Stimulated activated CD8-positive, alpha-beta memory T cell treated with anti-CD3 and anti-CD28 coated beads, Interleukin-4, amount 100 ng/mL, for 1 hour (primary cell): ENCODE data around the gene MCM8.
"Not testable (repeated sequence)": the region's sequence is repeated elsewhere in the genome, so short reads cannot be mapped to it uniquely, and the experiment has no call there.

Experiments
- DNase-seq, 2 donors: peaks; one replicate each; pipeline ENCODE4 v3.0.0-alpha.2; 2020; ENCODE audit warnings: low read depth in 2 of 2, low spot score in 1 of 2

Gene MCM8

DNA sequence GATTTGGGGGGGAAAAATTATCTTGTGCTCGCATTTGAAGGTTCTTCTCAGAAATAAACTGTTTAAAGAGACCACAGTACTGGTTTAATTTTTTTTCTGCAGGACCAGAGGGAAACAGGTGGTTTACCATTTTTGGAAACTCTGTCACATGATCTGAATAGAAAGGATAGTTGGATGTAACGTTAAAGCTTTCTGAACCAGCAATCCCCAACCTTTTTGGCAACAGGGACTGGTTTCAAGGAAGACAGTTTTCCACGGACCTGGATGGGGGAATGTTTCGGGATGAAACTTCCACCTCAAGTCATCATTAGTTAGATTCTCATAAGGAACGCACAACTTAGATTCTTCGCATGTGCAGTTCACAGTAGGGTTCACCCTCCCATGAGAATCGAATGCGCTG lies 50.4 kb downstream of the MCM8 start:
- no peak for DNase-seq

DNA sequence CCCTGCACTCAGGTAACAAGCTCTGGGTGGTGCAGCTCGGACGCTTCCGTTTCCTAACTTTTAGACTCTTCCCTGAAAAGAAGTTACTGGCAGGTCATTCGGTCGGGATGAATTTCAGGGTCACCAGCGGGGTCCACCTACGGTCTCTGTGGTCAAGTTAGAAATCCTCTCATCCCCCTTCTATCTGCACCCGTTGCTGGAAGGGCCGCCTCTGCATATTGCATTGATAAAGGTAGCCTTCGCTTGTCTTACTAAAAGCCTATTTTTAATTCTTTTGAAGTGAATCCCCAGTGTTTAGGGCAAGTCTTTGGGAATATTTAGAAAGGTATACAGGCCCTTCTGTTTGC lies 56.1 kb downstream of the MCM8 start:
- no peak for DNase-seq

DNA sequence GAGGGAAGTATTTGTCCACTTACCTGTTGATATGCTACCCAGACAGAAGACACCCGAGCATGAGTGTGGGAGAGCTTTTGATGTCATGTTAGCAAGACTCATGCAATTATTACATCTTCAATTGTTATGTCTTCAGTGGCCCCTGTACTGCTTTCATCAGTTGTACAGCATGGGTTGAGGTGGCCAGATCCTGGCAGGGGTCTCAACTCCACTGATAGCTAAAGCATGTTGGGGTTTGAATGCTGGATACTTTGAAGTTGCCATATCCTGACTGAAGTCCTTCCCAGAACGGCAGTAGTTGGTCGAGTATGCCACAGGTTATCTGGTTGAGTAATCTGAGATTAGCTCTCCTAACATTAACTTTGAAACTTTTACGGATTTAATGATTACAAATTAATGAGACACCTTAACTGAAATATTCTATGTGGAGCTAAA lies 56.7 kb downstream of the MCM8 start:
- no peak for DNase-seq

GRCh38 chr20:6007529-6008103 lies 57.2 kb downstream of the MCM8 start:
- DNase-seq, result no peak

DNA sequence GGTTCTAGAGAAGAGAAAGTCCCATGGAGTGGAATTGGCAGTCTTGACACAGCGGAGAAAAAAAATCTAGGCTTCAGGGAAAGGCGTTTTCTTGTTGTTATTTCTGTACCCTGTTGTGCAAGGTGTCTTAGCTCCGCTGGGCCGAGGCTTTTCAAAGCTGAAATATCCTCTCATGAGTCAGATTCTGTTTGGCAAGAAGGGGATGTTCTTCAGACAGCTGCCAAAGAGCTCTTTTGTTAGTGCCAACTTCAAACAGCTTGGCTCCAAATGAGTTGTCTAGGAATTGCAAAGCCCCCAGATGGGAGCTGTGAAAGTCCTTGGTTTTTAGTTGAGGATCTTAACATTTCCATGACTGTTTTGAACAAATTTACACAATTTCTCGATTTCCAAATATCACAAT lies 57.8 kb downstream of the MCM8 start:
- no peak for DNase-seq

DNA sequence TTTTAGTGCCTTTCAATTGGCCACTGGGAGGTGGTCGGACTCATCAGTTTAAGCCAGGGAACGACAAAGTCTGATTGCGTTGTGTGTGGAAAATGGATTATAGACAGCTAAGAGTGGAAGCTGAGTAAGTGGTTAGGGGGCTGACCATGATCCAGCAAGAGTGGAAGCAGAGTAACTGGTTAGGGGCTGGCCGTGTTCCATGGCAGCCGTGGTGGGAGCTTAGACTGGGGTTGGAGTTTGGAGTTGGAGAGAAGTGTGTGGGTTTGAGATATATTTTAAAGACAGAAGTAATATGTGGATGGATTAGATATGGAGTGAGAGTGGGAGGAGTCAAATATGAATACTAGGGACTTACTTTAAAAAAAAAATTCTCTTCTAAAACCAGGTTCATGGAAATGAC lies 61.7 kb downstream of the MCM8 start:
- no peak for DNase-seq

- DNase-seq, result no peak
These were observed 63.6 kb downstream of the MCM8 start for GRCh38 chr20:6014017-6014416.

- no peak for DNase-seq
These were observed 64.5 kb downstream of the MCM8 start for GRCh38 chr20:6014957-6015356.

- DNase-seq, result no peak
These were observed 67.0 kb downstream of the MCM8 start for GRCh38 chr20:6017467-6017866.

DNA sequence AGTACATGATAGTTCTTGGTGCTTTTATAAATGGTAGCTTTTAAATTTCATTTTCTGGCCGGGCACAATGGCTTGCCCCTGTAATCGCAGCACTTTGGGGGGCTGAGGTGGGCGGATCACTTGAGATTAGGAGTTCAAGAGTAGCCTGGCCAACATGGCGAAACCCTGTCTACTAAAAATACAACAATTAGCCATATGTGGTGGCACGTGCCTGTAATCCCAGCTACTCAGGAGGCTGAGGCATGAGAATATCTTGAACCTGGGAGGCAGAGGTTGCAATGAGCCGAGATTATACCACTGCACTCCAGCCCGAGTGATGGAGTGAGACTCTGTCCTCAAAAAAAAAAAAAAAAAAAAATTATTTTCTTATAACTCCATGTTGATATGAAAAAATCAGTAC lies 67.4 kb downstream of the MCM8 start:
- no peak for DNase-seq

GRCh38 chr20:6024768-6025167 lies 74.3 kb downstream of the MCM8 start:
- no peak for DNase-seq

GRCh38 chr20:6026051-6026450 lies 75.6 kb downstream of the MCM8 start:
- no peak for DNase-seq

DNA sequence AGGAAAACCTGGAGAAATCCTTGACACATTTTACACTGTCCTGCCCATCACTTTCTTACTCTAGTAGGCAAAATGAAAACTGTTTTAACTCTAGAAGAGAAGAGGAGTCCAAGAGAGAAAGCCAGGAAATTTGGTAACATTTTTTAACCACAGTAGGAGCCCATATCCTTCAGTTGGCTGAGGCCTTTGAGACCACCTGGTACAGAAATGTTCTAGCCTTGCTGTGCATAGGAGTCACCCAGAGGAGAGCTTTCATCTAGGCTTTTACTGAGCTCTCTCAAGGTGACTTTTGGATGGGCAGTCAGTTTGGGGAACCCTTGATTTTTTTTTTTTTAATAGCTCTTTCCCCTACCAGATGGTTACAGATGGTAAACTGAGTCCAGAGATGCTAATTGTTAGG lies 78.4 kb downstream of the MCM8 start:
- DNase-seq, result no peak

GRCh38 chr20:6029538-6029937 lies 79.1 kb downstream of the MCM8 start:
- DNase-seq, result no peak

- no peak for DNase-seq
These were observed 80.1 kb downstream of the MCM8 start for GRCh38 chr20:6030453-6031080.

GRCh38 chr20:6032907-6033306 lies 82.5 kb downstream of the MCM8 start:
- DNase-seq, result not testable (repeated sequence)

DNA sequence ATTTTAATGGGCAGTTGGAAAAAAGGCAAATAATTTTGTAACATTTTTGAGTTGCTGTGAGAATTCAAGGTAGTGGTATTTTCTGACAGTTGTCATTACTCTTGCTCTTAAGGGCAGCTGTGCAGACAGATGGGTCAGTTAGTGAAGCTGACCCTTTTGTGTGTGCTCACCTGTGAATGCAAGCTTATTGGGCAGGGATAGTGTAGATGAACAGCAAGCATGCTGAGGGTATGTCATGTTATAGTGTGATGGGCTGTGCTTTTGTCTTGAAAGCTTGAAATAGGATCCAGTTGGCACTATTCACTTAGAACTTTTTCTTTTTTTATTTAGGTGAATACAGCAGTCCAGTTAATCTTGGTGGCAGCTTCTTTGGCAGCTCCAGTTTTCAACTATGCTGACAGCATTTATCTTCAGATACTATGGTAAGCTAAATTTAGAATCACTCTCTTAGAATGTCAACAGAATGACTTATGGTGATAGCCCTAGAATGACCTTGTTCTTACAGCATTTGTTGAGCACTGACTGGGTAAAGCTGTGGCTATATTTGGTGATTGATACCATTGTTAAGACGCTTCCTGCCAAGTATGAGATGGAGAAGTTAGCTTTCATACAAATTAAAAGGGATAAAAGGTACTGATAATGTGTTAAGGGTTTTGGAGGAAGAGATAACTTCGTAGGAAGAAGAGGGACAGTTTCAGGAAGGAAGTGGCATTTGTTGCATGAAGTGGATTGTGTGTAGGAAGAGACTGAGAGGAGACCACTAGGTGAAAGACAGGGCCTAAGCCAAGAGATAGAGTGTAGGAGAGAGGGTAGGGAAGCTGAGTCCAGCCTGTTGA lies 83.9 kb downstream of the MCM8 start:
- no peak for DNase-seq

GRCh38 chr20:6036213-6036612 lies 85.8 kb downstream of the MCM8 start:
- no peak for DNase-seq

DNA sequence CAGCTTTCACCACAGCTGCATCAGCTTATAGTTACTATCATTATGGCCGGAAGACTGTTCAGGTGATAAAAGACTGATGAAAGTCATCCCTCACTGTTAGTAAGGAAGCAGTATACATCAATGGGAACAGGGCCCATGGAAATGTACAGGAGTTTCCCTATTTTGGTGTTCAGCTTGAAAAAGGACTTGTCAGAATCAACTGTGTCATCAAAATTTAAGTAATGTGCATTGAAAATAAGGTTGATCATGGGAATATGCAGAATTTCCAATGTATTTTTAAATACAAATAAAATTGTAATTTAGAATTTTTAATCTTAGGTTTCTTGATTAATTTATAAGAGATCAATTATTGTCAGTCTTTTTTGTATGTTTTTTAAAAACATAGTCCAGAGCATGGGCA lies 86.6 kb downstream of the MCM8 start:
- no peak for DNase-seq

GRCh38 chr20:6038256-6038655 lies 87.8 kb downstream of the MCM8 start:
- DNase-seq, result no peak

GRCh38 chr20:6039766-6040165 lies 89.3 kb downstream of the MCM8 start:
- DNase-seq, result no peak

GRCh38 chr20:6040540-6040939 lies 90.1 kb downstream of the MCM8 start:
- DNase-seq, result no peak
